H1 (cell line): ENCODE data around the gene BRD1. TPM values are rescaled to one million over a fixed set of nuclear protein-coding genes. Genes with fewer than 3 reads are reported as not detected.

Experiments
- CTCF ChIA-PET: fragments of 300-600 bp; sonication (Branson Sonifier 250); formaldehyde crosslinking; loops from one replicate; lab custom pipeline; 2021; ENCODE audit not compliant: partially characterized antibody; lab: Charles Lee
- POLR2A ChIA-PET: fragments of 300-600 bp; sonication (Branson Sonifier 250); formaldehyde crosslinking; loops from one replicate; lab custom pipeline; 2021; ENCODE audit warnings: inconsistent platforms; ENCODE audit not compliant: partially characterized antibody; lab: Charles Lee
- DNase-seq, 2 experiments: peaks; one replicate each; pipeline versions ENCODE4 v3.0.0 to v3.0.0-alpha.2; 2010 to 2022; ENCODE audit warnings: low spot score in 2 of 2, low read depth in 1 of 2, mixed read lengths in 1 of 2
- FAIRE-seq: peaks from 2 replicates; lab custom pipeline; 2011; peaks lifted over from hg19 to GRCh38; lab: Jason Lieb, UNC
- H2AFZ ChIP-seq: 2 replicates; pipeline ENCODE4 v1.8.1; 2012; ENCODE audit warnings: low read length, inconsistent platforms
- H2AK5ac ChIP-seq: 2 replicates; pipeline ENCODE4 v1.6.1; 2013; ENCODE audit warnings: low read depth, low read length
- H2BK120ac ChIP-seq: replicated peaks from 2 replicates; pipeline ENCODE3; 2013; ENCODE audit warnings: low read depth, low read length, inconsistent platforms
- H2BK12ac ChIP-seq: 2 replicates; pipeline ENCODE4 v1.6.1; 2013; ENCODE audit warnings: low read depth, low read length
- H2BK15ac ChIP-seq: 2 replicates; pipeline ENCODE4 v1.6.1; 2013; ENCODE audit warnings: low read length
- H2BK20ac ChIP-seq: 2 replicates; pipeline ENCODE4 v1.6.1; 2013; ENCODE audit warnings: low read length
- H2BK5ac ChIP-seq: 2 replicates; pipeline ENCODE4 v1.6.1; 2013; ENCODE audit warnings: low read depth, low read length
- H3K14ac ChIP-seq: 2 replicates; pipeline ENCODE4 v1.6.1; 2013; ENCODE audit warnings: inconsistent platforms; ENCODE audit not compliant: insufficient read length
- H3K18ac ChIP-seq: 2 replicates; pipeline ENCODE4 v1.6.1; 2013; ENCODE audit warnings: low read length; ENCODE audit errors: extremely low read depth
- H3K23ac ChIP-seq: 2 replicates; pipeline ENCODE4 v1.6.1; 2013; ENCODE audit warnings: inconsistent platforms; ENCODE audit not compliant: insufficient read length
- H3K23me2 ChIP-seq: 2 replicates; pipeline ENCODE4 v1.6.1; 2013; ENCODE audit warnings: low read depth, low read length
- H3K27ac ChIP-seq: 2 replicates; pipeline ENCODE4 v1.6.1; 2011; ENCODE audit warnings: low read depth, low read length, inconsistent platforms
- H3K27me3 ChIP-seq, 4 experiments: replicated peaks in 1 of 4; 1 replicate in 1 of 4; 2 replicates in 3 of 4; pipeline versions ENCODE4 v1.6.1 to v1.8.1; 2011 to 2013; ENCODE audit warnings: low read length in 3 of 4, mild to moderate bottlenecking in 3 of 4, inconsistent platforms in 2 of 4, mixed read lengths in 2 of 4, moderate library complexity in 1 of 4; ENCODE audit not compliant: control insufficient read depth in 3 of 4, insufficient read depth in 3 of 4; ENCODE audit errors: extremely low read depth in 1 of 4
- H3K36me3 ChIP-seq, 4 experiments: 2 replicates each; pipeline versions ENCODE4 v1.6.1 to v1.8.1; 2011 to 2013; ENCODE audit warnings: mild to moderate bottlenecking in 4 of 4, low read length in 3 of 4, moderate library complexity in 2 of 4, control low read depth in 1 of 4, inconsistent platforms in 1 of 4; ENCODE audit not compliant: insufficient read depth in 4 of 4, control insufficient read depth in 2 of 4
- H3K4ac ChIP-seq: replicated peaks from 2 replicates; pipeline ENCODE3; 2013; ENCODE audit warnings: low read length, low read depth, mixed read lengths, inconsistent platforms; ENCODE audit not compliant: insufficient read length
- H3K4me1 ChIP-seq, 4 experiments: replicated peaks in 1 of 4; 1 replicate in 1 of 4; 2 replicates in 3 of 4; pipeline versions ENCODE4 v1.6.1 to v1.8.1; 2011 to 2013; ENCODE audit warnings: low read length in 3 of 4, inconsistent platforms in 2 of 4, mixed read lengths in 1 of 4; ENCODE audit not compliant: insufficient read depth in 4 of 4, control insufficient read depth in 3 of 4
- H3K4me2 ChIP-seq, 2 experiments: 2 replicates each; pipeline versions ENCODE4 v1.6.1 to v1.8.1; 2011 to 2013; ENCODE audit warnings: low read depth in 2 of 2, low read length in 2 of 2, control low read depth in 1 of 2, inconsistent platforms in 1 of 2, mild to moderate bottlenecking in 1 of 2; ENCODE audit not compliant: insufficient read depth in 1 of 2
- H3K4me3 ChIP-seq, 4 experiments: fragments of 200-600, 300-600 bp in 1 of 4; sonication (generic), shearing (Covaris generic), sonication (Bioruptor Twin) in 1 of 4; 2 replicates each; pipeline versions ENCODE4 v1.5.1 to v1.8.1; 2011 to 2016; ENCODE audit warnings: low read length in 4 of 4, low read depth in 3 of 4, control low read depth in 2 of 4, inconsistent platforms in 2 of 4, mild to moderate bottlenecking in 2 of 4, mixed read lengths in 1 of 4, moderate library complexity in 1 of 4; ENCODE audit not compliant: insufficient read depth in 2 of 4; ENCODE audit errors: extremely low read depth in 1 of 4
- H3K56ac ChIP-seq: replicated peaks from 2 replicates; pipeline ENCODE3; 2013; ENCODE audit warnings: low read depth, mild to moderate bottlenecking, mixed read lengths, low read length, inconsistent platforms; ENCODE audit not compliant: insufficient read length
- H3K79me1 ChIP-seq: 2 replicates; pipeline ENCODE4 v1.6.1; 2013; ENCODE audit warnings: low read depth, low read length, control low read depth
- H3K79me2 ChIP-seq, 2 experiments: 2 replicates each; pipeline versions ENCODE4 v1.6.1 to v1.8.1; 2012 to 2013; ENCODE audit warnings: low read length in 2 of 2, mild to moderate bottlenecking in 2 of 2, inconsistent platforms in 1 of 2; ENCODE audit not compliant: insufficient read depth in 2 of 2, control insufficient read depth in 1 of 2
- H3K9ac ChIP-seq, 4 experiments: replicated peaks in 1 of 4; 1 replicate in 1 of 4; 2 replicates in 3 of 4; pipeline versions ENCODE4 v1.6.1 to v1.8.1; 2011 to 2013; ENCODE audit warnings: low read depth in 3 of 4, low read length in 3 of 4, control low read depth in 2 of 4, mild to moderate bottlenecking in 2 of 4, moderate library complexity in 2 of 4, inconsistent platforms in 1 of 4; ENCODE audit errors: extremely low read depth in 1 of 4
- H3K9me3 ChIP-seq, 2 experiments: 2 replicates each; pipeline versions ENCODE4 v1.6.1 to v1.8.1; 2012 to 2013; ENCODE audit warnings: mild to moderate bottlenecking in 2 of 2, moderate library complexity in 2 of 2, control low read depth in 1 of 2, inconsistent platforms in 1 of 2, low read depth in 1 of 2, low read length in 1 of 2, mixed read lengths in 1 of 2; ENCODE audit not compliant: insufficient read depth in 2 of 2
- H4K20me1 ChIP-seq, 2 experiments: replicated peaks in 1 of 2; 2 replicates each; pipeline versions ENCODE3 to v1.8.1; 2011 to 2013; ENCODE audit warnings: inconsistent platforms in 2 of 2, low read length in 2 of 2, mild to moderate bottlenecking in 1 of 2; ENCODE audit not compliant: insufficient read depth in 2 of 2, control insufficient read depth in 1 of 2
- H4K5ac ChIP-seq: 2 replicates; pipeline ENCODE4 v1.6.1; 2013; ENCODE audit warnings: low read length, low read depth, mixed read lengths, inconsistent platforms; ENCODE audit not compliant: insufficient read length
- H4K8ac ChIP-seq: 2 replicates; pipeline ENCODE4 v1.8.0; 2013; ENCODE audit warnings: mild to moderate bottlenecking, moderate library complexity, low read length, inconsistent platforms; ENCODE audit not compliant: insufficient read depth; ENCODE audit errors: extremely low read depth
- H4K91ac ChIP-seq: replicated peaks from 2 replicates; pipeline ENCODE3; 2013; ENCODE audit warnings: low read length, mixed read lengths, inconsistent platforms; ENCODE audit not compliant: insufficient read length
- CBX5 ChIP-seq: fragments of 300-800, 300-1000 bp; sonication (generic); IDR thresholded peaks from 2 replicates; pipeline ENCODE4 v1.7.1; 2016; ENCODE audit warnings: antibody characterized with exemption, low read length, low read depth
- NRF1 ChIP-seq: IDR thresholded peaks from 2 replicates; pipeline ENCODE4 v1.6.1; 2011; ENCODE audit warnings: mild to moderate bottlenecking, low read depth, low read length, improper control_type of control experiment
- WGBS, 2 experiments: shearing (Covaris generic) in 1 of 2; methylation state at CpG; one replicate each; pipeline versions ENCODE4 v1.1.6 to v1.1.7; 2013 to 2015; ENCODE audit warnings: low lambda C conversion rate in 2 of 2, mixed read lengths in 2 of 2, inconsistent platforms in 1 of 2, low coverage in 1 of 2, missing lambda C conversion rate in 1 of 2; ENCODE audit not compliant: insufficient replicate concordance in 2 of 2, insufficient coverage in 1 of 2, insufficient read length in 1 of 2; ENCODE audit errors: extremely low coverage in 1 of 2, missing lambda C conversion rate in 1 of 2; 5-methylcytosine and 5-hydroxymethylcytosine counted together
- polyA plus RNA-seq, 7 experiments: library from polyadenylated mRNA; depleted of rRNA in 3 of 7; stranded (reverse) in 5 of 7; unstranded in 2 of 7; fragments of >200 nt in 5 of 7; fragments of 200-250 nt in 2 of 7; gene quantifications; 1 replicate in 5 of 7; 2 replicates in 1 of 7; 4 replicates in 1 of 7; pipeline versions ENCODE4 v1.2.1 to v1.2.3, GENCODE V29; 2011 to 2013; ENCODE audit warnings: missing spikeins in 2 of 7, mixed read lengths in 2 of 7
- total RNA-seq: library from RNA; stranded (reverse); fragmentation: NEBNext Ultra II Directional; extraction: Animal tissue kit (Norgen Biotek cat#: 25700); gene quantifications from 2 replicates; pipeline ENCODE4 v1.2.1, GENCODE V29; 2021

The BRD1 gene
- total and polyA plus RNA-seq, 2 of the 8 experiments (the other 6 are each of a cell fraction or from before 2014, with no cell fraction given) = 6.8 to 34.0 TPM

- CTCF ChIA-PET = no interaction called here
Observed at GRCh38 chr22:49810363-49811019, 17.2 kb downstream of the BRD1 start.

More at GRCh38 chr22:49810363-49811019, 17.2 kb downstream of the BRD1 start:
- TF ChIP-seq NRF1 (no peak), CBX5 (no peak)
- Histone ChIP-seq H2BK120ac (no peak overlapping the region), H2BK5ac (no peak overlapping the region), H3K27ac (no peak overlapping the region), H3K4me1 (no peaks in the 10 kb centered on the region), H3K18ac (no peak overlapping the region), H3K23ac (no peak overlapping the region), H2BK15ac (no peak overlapping the region), H3K27me3 (no peaks in the 10 kb centered on the region), H3K56ac (no peak overlapping the region), H3K9ac (no peak overlapping the region), H3K79me1 (peaks cover 15% of the 10 kb centered on the region; the same call in 1 of the 2 replicates), H3K79me2 (peaks cover 28 to 99% of the 10 kb centered on the region in 2 experiments), H3K4me2 (no peak overlapping the region), H4K5ac (no peak overlapping the region), H4K20me1 (peaks cover 21 to 41% of the 10 kb centered on the region in 2 experiments), H4K91ac (no peak overlapping the region), H2AFZ (no peak overlapping the region), H2AK5ac (no peak overlapping the region), H2BK20ac (no peak overlapping the region), H3K4ac (no peak overlapping the region), H3K23me2 (no peaks in the 10 kb centered on the region), H3K36me3 (peaks cover 0 to 2% (median under 1%) of the 10 kb centered on the region in 4 experiments; a peak in 3 of 8 replicates), H2BK12ac (no peak overlapping the region), H4K8ac (no peak overlapping the region), H3K9me3 (no peaks in the 10 kb centered on the region), H3K14ac (no peak overlapping the region), H3K4me3 (no peak overlapping the region)
- no peak for DNase-seq
- no peak for FAIRE-seq
- POLR2A ChIA-PET = no interaction called here
- WGBS, 2 experiments = 95% methylated on average over 5 of the region's 5 CpGs; no CpG with 5 or more reads in 1 of the 2 experiments
